Activated naive CD8-positive, alpha-beta T cell treated with anti-CD3 and anti-CD28 coated beads for 36 hours (primary cell): ENCODE results near the gene SLC38A7. TPM values are rescaled to one million over a fixed set of nuclear protein-coding genes. Genes with fewer than 3 reads are reported as not detected.
A peak's percentile ranks its signal among the peaks of the same experiment; 100 is the strongest.

ENCODE experiments used
- DNase-seq: peaks from one replicate; pipeline ENCODE4 v3.0.0; 2021
- H3K27ac Mint-ChIP-seq: one replicate; pipeline ENCODE4 v1.8.0; 2022; ENCODE audit warnings: mild to moderate bottlenecking, moderate library complexity, mixed read lengths
- H3K27me3 Mint-ChIP-seq: one replicate; pipeline ENCODE4 v1.8.0; 2022; ENCODE audit warnings: mild to moderate bottlenecking, mixed read lengths
- H3K36me3 Mint-ChIP-seq: one replicate; pipeline ENCODE4 v1.8.0; 2021; ENCODE audit warnings: mild to moderate bottlenecking, mixed read lengths
- H3K4me1 Mint-ChIP-seq: one replicate; pipeline ENCODE4 v1.8.0; 2021; ENCODE audit warnings: mixed read lengths
- H3K4me3 Mint-ChIP-seq: one replicate; pipeline ENCODE4 v1.8.0; 2022; ENCODE audit warnings: mild to moderate bottlenecking, moderate library complexity, mixed read lengths
- H3K9me3 Mint-ChIP-seq: one replicate; pipeline ENCODE4 v1.8.0; 2022; ENCODE audit warnings: mixed read lengths
- total RNA-seq, 2 experiments: library from RNA; stranded (reverse); gene quantifications; one replicate each; pipeline ENCODE4 v1.2.3, GENCODE V29; 2021

The SLC38A7 gene
- total RNA-seq: 10 to 100 TPM in 1 of 2 experiments, 1 to 10 TPM in 1; 9.6 to 11.8 TPM

GRCh38 chr16:58684354-58685083, at the start of gene SLC38A7:
SLC38A7 (minus strand) TSS chr16:58684770; CDS start chr16:58680126, 4,644 bp downstream.
- Mint-ChIP-seq H3K27ac (peak within 1 kb of the TSS; percentile 76), H3K36me3 (peaks cover 2% of the 10 kb centered on the region), H3K4me3 (peak within 1 kb of the TSS; percentile 89), H3K9me3 (no peaks in the 10 kb centered on the region), H3K4me1 (peaks cover 18% of the 10 kb centered on the region), H3K27me3 (no peaks in the 10 kb centered on the region)
- peak; percentile 75 for DNase-seq

- no peaks in the 10 kb centered on the region for H3K9me3 Mint-ChIP-seq
- H3K4me1 Mint-ChIP-seq: peaks cover 34% of the 10 kb centered on the region
- H3K27ac Mint-ChIP-seq: peak within 1 kb of the TSS; percentile 99
- peak within 1 kb of the TSS; percentile 99 for H3K4me3 Mint-ChIP-seq
- peak; percentile 88 for DNase-seq
- no peaks in the 10 kb centered on the region for H3K27me3 Mint-ChIP-seq
- peaks cover 17% of the 10 kb centered on the region for H3K36me3 Mint-ChIP-seq
Measured at GRCh38 chr16:58733671-58734458, 49.3 kb upstream of the SLC38A7 start, which contains the start of gene GOT2. GOT2 (minus strand) TSS chr16:58734316; CDS start chr16:58734228, 88 bp downstream.

- Mint-ChIP-seq H3K4me3 (peak overlapping the region; percentile 99), H3K27me3 (no peaks in the 10 kb centered on the region), H3K27ac (peak overlapping the region; percentile 96), H3K9me3 (no peaks in the 10 kb centered on the region), H3K4me1 (peaks cover 34% of the 10 kb centered on the region), H3K36me3 (peaks cover 17% of the 10 kb centered on the region)
- no peak for DNase-seq
Measured at GRCh38 chr16:58733248-58733670, 48.7 kb upstream of the SLC38A7 start.

GRCh38 chr16:58732545-58733247, 48.1 kb upstream of the SLC38A7 start:
- Mint-ChIP-seq H3K4me3 (peak overlapping the region; percentile 99), H3K9me3 (no peaks in the 10 kb centered on the region), H3K36me3 (peaks cover 17% of the 10 kb centered on the region), H3K27ac (peak overlapping the region; percentile 96), H3K27me3 (no peaks in the 10 kb centered on the region), H3K4me1 (peaks cover 34% of the 10 kb centered on the region)
- DNase-seq: peak; percentile 19

- peaks cover 35% of the 10 kb centered on the region for H3K4me1 Mint-ChIP-seq
- no peak overlapping the region for H3K4me3 Mint-ChIP-seq
- H3K36me3 Mint-ChIP-seq: peaks cover 17% of the 10 kb centered on the region
- no peak for DNase-seq
- H3K27ac Mint-ChIP-seq: no peak overlapping the region
- H3K27me3 Mint-ChIP-seq: no peaks in the 10 kb centered on the region
- H3K9me3 Mint-ChIP-seq: no peaks in the 10 kb centered on the region
Measured at GRCh38 chr16:58730724-58731370, 46.3 kb upstream of the SLC38A7 start.

- Mint-ChIP-seq H3K9me3 (no peaks in the 10 kb centered on the region), H3K4me3 (no peak overlapping the region), H3K27me3 (no peaks in the 10 kb centered on the region), H3K27ac (no peak overlapping the region), H3K4me1 (peaks cover 28% of the 10 kb centered on the region), H3K36me3 (peaks cover 12% of the 10 kb centered on the region)
- DNase-seq: no peak
Measured at GRCh38 chr16:58727796-58728568, 43.4 kb upstream of the SLC38A7 start.

GRCh38 chr16:58727028-58727781, 42.6 kb upstream of the SLC38A7 start:
- H3K36me3 Mint-ChIP-seq: peaks cover 9% of the 10 kb centered on the region
- H3K4me3 Mint-ChIP-seq: no peak overlapping the region
- peaks cover 22% of the 10 kb centered on the region for H3K4me1 Mint-ChIP-seq
- no peaks in the 10 kb centered on the region for H3K9me3 Mint-ChIP-seq
- no peak for DNase-seq
- H3K27ac Mint-ChIP-seq: no peak overlapping the region
- H3K27me3 Mint-ChIP-seq: no peaks in the 10 kb centered on the region

- H3K9me3 Mint-ChIP-seq: no peaks in the 10 kb centered on the region
Measured at GRCh38 chr16:58723109-58723508, 38.5 kb upstream of the SLC38A7 start.

GRCh38 chr16:58717994-58718393, 33.4 kb upstream of the SLC38A7 start:
- Mint-ChIP-seq H3K27me3 (no peaks in the 10 kb centered on the region), H3K4me3 (no peak overlapping the region), H3K4me1 (no peaks in the 10 kb centered on the region), H3K27ac (no peak overlapping the region), H3K36me3 (peaks cover 29% of the 10 kb centered on the region), H3K9me3 (no peaks in the 10 kb centered on the region)
- DNase-seq: no peak

More at GRCh38 chr16:58723109-58723508, 38.5 kb upstream of the SLC38A7 start:
- no peak for DNase-seq
- H3K4me3 Mint-ChIP-seq: no peak overlapping the region
- H3K36me3 Mint-ChIP-seq: peaks cover 20% of the 10 kb centered on the region
- H3K4me1 Mint-ChIP-seq: peaks cover 3% of the 10 kb centered on the region
- no peaks in the 10 kb centered on the region for H3K27me3 Mint-ChIP-seq
- H3K27ac Mint-ChIP-seq: no peak overlapping the region

GRCh38 chr16:58716468-58716867, 31.9 kb upstream of the SLC38A7 start:
- DNase-seq: no peak
- H3K4me3 Mint-ChIP-seq: no peak overlapping the region
- peaks cover 39% of the 10 kb centered on the region for H3K36me3 Mint-ChIP-seq
- no peaks in the 10 kb centered on the region for H3K27me3 Mint-ChIP-seq
- H3K9me3 Mint-ChIP-seq: no peaks in the 10 kb centered on the region
- peak overlapping the region; percentile 7 for H3K27ac Mint-ChIP-seq
- no peaks in the 10 kb centered on the region for H3K4me1 Mint-ChIP-seq

- DNase-seq: no peak
- Mint-ChIP-seq H3K27ac (no peak overlapping the region), H3K36me3 (peaks cover 38% of the 10 kb centered on the region), H3K27me3 (no peaks in the 10 kb centered on the region), H3K4me1 (no peaks in the 10 kb centered on the region), H3K9me3 (no peaks in the 10 kb centered on the region), H3K4me3 (no peak overlapping the region)
Measured at GRCh38 chr16:58713742-58714141, 29.2 kb upstream of the SLC38A7 start.

GRCh38 chr16:58709333-58709732, 24.8 kb upstream of the SLC38A7 start:
- no peaks in the 10 kb centered on the region for H3K27me3 Mint-ChIP-seq
- no peaks in the 10 kb centered on the region for H3K9me3 Mint-ChIP-seq
- H3K4me3 Mint-ChIP-seq: no peak overlapping the region
- H3K27ac Mint-ChIP-seq: no peak overlapping the region
- DNase-seq: no peak
- H3K36me3 Mint-ChIP-seq: peaks cover 43% of the 10 kb centered on the region
- no peaks in the 10 kb centered on the region for H3K4me1 Mint-ChIP-seq

- Mint-ChIP-seq H3K4me1 (peaks cover 3% of the 10 kb centered on the region), H3K27me3 (no peaks in the 10 kb centered on the region), H3K27ac (peak overlapping the region; percentile 6), H3K9me3 (peaks cover 1% of the 10 kb centered on the region), H3K4me3 (no peak overlapping the region), H3K36me3 (peaks cover 1% of the 10 kb centered on the region)
- DNase-seq: no peak
Measured at GRCh38 chr16:58699151-58699550, 14.6 kb upstream of the SLC38A7 start.
